Gastroesophageal sphincter (tissue), 4 donors: Measurements from ENCODE around the gene MIF4GD. TPM values are rescaled to one million over a fixed set of nuclear protein-coding genes. Genes with fewer than 3 reads are reported as not detected.

Experiments
- ATAC-seq: fragments of 150-250 bp; one replicate; pipeline ENCODE4 v1.9.1; 2016; ENCODE audit warnings: mild to moderate bottlenecking, moderate library complexity
- H3K27ac ChIP-seq, 4 donors: fragments of 200-600 bp; sonication (generic) in 3 of 4; 1 replicate in 3 of 4; 2 replicates in 1 of 4; pipeline ENCODE4 v1.5.1; 2016 to 2019
- H3K27me3 ChIP-seq: fragments of 200-600 bp; sonication (generic); one replicate; pipeline ENCODE4 v1.5.1; 2019
- H3K36me3 ChIP-seq, 2 donors: fragments of 200-600 bp; sonication (generic); one replicate each; pipeline ENCODE4 v1.5.1; 2019; ENCODE audit warnings: control low read depth in 1 of 2
- H3K4me1 ChIP-seq, 3 donors: fragments of 200-600 bp; sonication (generic); 1 replicate in 2 of 3; 2 replicates in 1 of 3; pipeline ENCODE4 v1.5.1; 2016 to 2019; ENCODE audit warnings: control low read depth in 2 of 3
- H3K4me3 ChIP-seq, 2 donors: fragments of 200-600 bp; sonication (generic); one replicate each; pipeline ENCODE4 v1.5.1; 2019; ENCODE audit warnings: mild to moderate bottlenecking in 1 of 2, moderate library complexity in 1 of 2
- H3K9me3 ChIP-seq, 3 donors: fragments of 200-600 bp; sonication (generic); one replicate each; pipeline ENCODE4 v1.5.1; 2017 to 2019; ENCODE audit warnings: control low read depth in 2 of 3
- CTCF ChIP-seq, 4 experiments: fragments of 200-600 bp in 2 of 4; fragments of 450-650 bp in 2 of 4; sonication (generic) in 1 of 4; IDR thresholded peaks; one replicate each; pipeline ENCODE4 v1.5.1; 2017 to 2019; ENCODE audit warnings: antibody characterized with exemption in 4 of 4, mild to moderate bottlenecking in 2 of 4, moderate library complexity in 2 of 4
- EP300 ChIP-seq: sonication (generic); formaldehyde crosslinking; IDR thresholded peaks from one replicate; pipeline ENCODE4 v1.6.1; 2017; ENCODE audit warnings: antibody characterized with exemption, mild to moderate bottlenecking
- POLR2A ChIP-seq, 2 donors: fragments of 450-650 bp; IDR thresholded peaks; one replicate each; pipeline ENCODE4 v1.6.1; 2017; ENCODE audit warnings: antibody characterized with exemption in 2 of 2, mild to moderate bottlenecking in 2 of 2, moderate library complexity in 1 of 2
- POLR2AphosphoS5 ChIP-seq: sonication (generic); formaldehyde crosslinking; IDR thresholded peaks from one replicate; pipeline ENCODE4 v1.6.1; 2017; ENCODE audit warnings: antibody characterized with exemption
- WGBS, 2 donors: methylation state at CpG; one replicate each; pipeline ENCODE4 v1.1.5; 2018; ENCODE audit warnings: low coverage in 1 of 2; 5-methylcytosine and 5-hydroxymethylcytosine counted together
- total RNA-seq, 4 donors: library from RNA; depleted of rRNA; stranded (reverse); fragments of >200 nt; gene quantifications; one replicate each; pipeline ENCODE4 v1.1.0, GENCODE V29; 2016

The MIF4GD gene
- total RNA-seq, 4 donors from 2014 or later, result 28.5 to 50.7 (median 44.4) TPM

GRCh38 chr17:75240394-75241142, 30.5 kb downstream of the MIF4GD start:
- no peaks in the 10 kb centered on the region for H3K9me3 ChIP-seq
- peaks cover 0 to 15% (median 0%) of the 10 kb centered on the region in 3 donors for H3K4me1 ChIP-seq
- TF ChIP-seq POLR2AphosphoS5, result no peak
- TF ChIP-seq POLR2A (IDR thresholded peaks at IDR 0.05), result no peak
- TF ChIP-seq CTCF (IDR thresholded peaks at IDR 0.05), result peak in 3 of 4 experiments; percentile 22 to 60 (median 36)
- no peak for TF ChIP-seq EP300
- peak; percentile 57 for ATAC-seq
- 61 to 67% methylated on average over 6 to 7 of the region's 23 CpGs for WGBS, 2 donors
- H3K27ac ChIP-seq, result peak overlapping the region in 3 of 4 donors; percentile 31 to 64 (median 53)
- peaks cover 0 to 100% of the 10 kb centered on the region in 2 donors for H3K36me3 ChIP-seq
- H3K4me3 ChIP-seq, result no peak overlapping the region
- no peaks in the 10 kb centered on the region for H3K27me3 ChIP-seq

GRCh38 chr17:75239778-75240393, 31.1 kb downstream of the MIF4GD start:
- TF ChIP-seq EP300 (no peak), POLR2AphosphoS5 (no peak), CTCF (IDR thresholded peaks at IDR 0.05) (no peak), POLR2A (IDR thresholded peaks at IDR 0.05) (no peak)
- Histone ChIP-seq H3K36me3 (peaks cover 0 to 100% of the 10 kb centered on the region in 2 donors), H3K4me3 (no peak overlapping the region), H3K27me3 (no peaks in the 10 kb centered on the region), H3K27ac (peak overlapping the region in 1 of 4 donors; percentile 31), H3K9me3 (no peaks in the 10 kb centered on the region), H3K4me1 (peaks cover 0 to 15% (median 0%) of the 10 kb centered on the region in 3 donors)
- WGBS, 2 donors, result 60 to 86% methylated on average over 1 to 7 of the region's 23 CpGs
- no peak for ATAC-seq

- peaks cover 0 to 100% of the 10 kb centered on the region in 2 donors for H3K36me3 ChIP-seq
- H3K4me3 ChIP-seq, result no peak overlapping the region
- H3K9me3 ChIP-seq, result no peaks in the 10 kb centered on the region
- H3K27ac ChIP-seq, result peak overlapping the region in 3 of 4 donors; percentile 35 to 53 (median 39)
- peaks cover 0 to 15% (median 0%) of the 10 kb centered on the region in 3 donors for H3K4me1 ChIP-seq
- TF ChIP-seq POLR2A (IDR thresholded peaks at IDR 0.05), result peak in 1 of 2 donors; percentile 8
- no peak for TF ChIP-seq POLR2AphosphoS5
- TF ChIP-seq EP300, result no peak
- no peak for TF ChIP-seq CTCF (IDR thresholded peaks at IDR 0.05)
- 86 to 100% methylated on average over 1 of the region's 12 CpGs for WGBS, 2 donors
- H3K27me3 ChIP-seq, result no peaks in the 10 kb centered on the region
- ATAC-seq, result no peak
These were observed 31.8 kb downstream of the MIF4GD start for GRCh38 chr17:75239214-75239613.

GRCh38 chr17:75238684-75239191, 32.3 kb downstream of the MIF4GD start:
- no peak for TF ChIP-seq POLR2A (IDR thresholded peaks at IDR 0.05)
- TF ChIP-seq POLR2AphosphoS5, result no peak
- TF ChIP-seq CTCF (IDR thresholded peaks at IDR 0.05), result peak in 3 of 4 experiments; percentile 65 to 78 (median 74)
- no peak for TF ChIP-seq EP300
- H3K9me3 ChIP-seq, result no peaks in the 10 kb centered on the region
- H3K27ac ChIP-seq, result peak overlapping the region in 3 of 4 donors; percentile 35 to 53 (median 39)
- H3K36me3 ChIP-seq, result peaks cover 0 to 100% of the 10 kb centered on the region in 2 donors
- no peaks in the 10 kb centered on the region for H3K27me3 ChIP-seq
- peak; percentile 50 for ATAC-seq
- H3K4me3 ChIP-seq, result no peak overlapping the region
- H3K4me1 ChIP-seq, result peaks cover 0 to 15% (median 0%) of the 10 kb centered on the region in 3 donors
- WGBS, 2 donors, result 28 to 39% methylated on average over 2 to 8 of the region's 13 CpGs
